Skeletal muscle cell (primary cell): ENCODE measurements around the gene TMEM132A.

Experiments
- DNase-seq: peaks from one replicate; pipeline ENCODE4 v3.0.0-alpha.2; 2010; ENCODE audit warnings: low read depth
- H3K4me3 ChIP-seq: 2 replicates; pipeline ENCODE4 v1.5.1; 2011; ENCODE audit warnings: low read depth, mild to moderate bottlenecking, control low read depth, low read length, moderate library complexity

TMEM132A gene

GRCh38 chr11:60977836-60978235 is 53.6 kb downstream of the TMEM132A start:
- H3K4me3 ChIP-seq, result no peak overlapping the region
- DNase-seq, result no peak

GRCh38 chr11:60978546-60979380 is 54.5 kb downstream of the TMEM132A start:
- no peak for DNase-seq
- no peak overlapping the region for H3K4me3 ChIP-seq

- DNase-seq, result no peak
- H3K4me3 ChIP-seq, result no peak overlapping the region
These were observed 57.3 kb downstream of the TMEM132A start for GRCh38 chr11:60981515-60981914.

GRCh38 chr11:60982184-60982583 is 57.9 kb downstream of the TMEM132A start:
- no peak for DNase-seq
- H3K4me3 ChIP-seq, result no peak overlapping the region

- no peak overlapping the region for H3K4me3 ChIP-seq
- DNase-seq, result no peak
These were observed 59.9 kb downstream of the TMEM132A start for GRCh38 chr11:60984149-60984548.

GRCh38 chr11:60984636-60985035 is 60.4 kb downstream of the TMEM132A start:
- no peak for DNase-seq
- no peak overlapping the region for H3K4me3 ChIP-seq

GRCh38 chr11:60985501-60985900 is 61.2 kb downstream of the TMEM132A start:
- no peak for DNase-seq
- no peak overlapping the region for H3K4me3 ChIP-seq

GRCh38 chr11:60985991-60986915 is 62.0 kb downstream of the TMEM132A start:
- H3K4me3 ChIP-seq, result no peak overlapping the region
- DNase-seq, result no peak
